GM19238 (cell line): ENCODE measurements around the gene RAB14.
"Not testable (repeated sequence)": the region's sequence is repeated elsewhere in the genome, so short reads cannot be mapped to it uniquely, and the experiment has no call there.

Experiments
- DNase-seq: peaks from one replicate; pipeline ENCODE4 v3.0.0; 2011; ENCODE audit warnings: low spot score; ENCODE audit not compliant: insufficient read length

RAB14 gene

DNA sequence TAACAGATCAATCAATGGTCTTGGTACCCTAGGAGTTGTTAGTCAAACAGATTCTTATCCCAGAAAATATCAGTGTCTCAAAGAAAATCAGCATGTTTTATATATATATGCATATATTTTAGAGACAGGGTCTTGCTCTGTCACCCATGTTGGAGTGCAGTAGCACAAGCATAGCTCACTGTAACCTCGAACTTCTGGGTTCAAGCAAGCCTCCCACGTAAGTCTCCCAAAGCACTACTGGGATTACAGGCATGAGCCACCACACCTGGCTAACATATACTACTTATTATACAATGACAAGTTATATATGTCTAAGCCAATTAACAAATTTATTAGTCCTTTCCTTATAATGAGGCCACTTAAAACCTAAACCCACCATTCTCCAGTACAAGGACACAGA lies 10.4 kb downstream of the RAB14 start:
- no peak for DNase-seq

DNA sequence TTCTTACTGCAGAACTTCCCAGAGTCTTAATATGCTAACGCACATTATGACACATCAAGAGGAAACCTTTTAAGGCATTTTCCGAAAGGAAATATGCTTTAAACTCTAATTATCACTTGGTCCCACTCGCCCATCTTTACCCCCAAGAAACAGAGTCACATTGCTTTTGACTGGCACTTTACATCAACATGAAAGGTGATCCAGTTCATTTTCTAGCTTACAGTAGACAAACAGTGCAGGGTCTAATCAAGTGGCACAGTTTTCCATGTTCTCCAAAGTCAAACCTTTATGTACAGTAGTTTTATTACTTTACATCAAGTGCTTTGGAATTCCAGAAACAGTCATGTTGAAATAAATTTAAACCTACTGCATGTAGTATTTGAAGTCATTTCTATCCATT lies 12.0 kb downstream of the RAB14 start:
- no peak for DNase-seq

DNA sequence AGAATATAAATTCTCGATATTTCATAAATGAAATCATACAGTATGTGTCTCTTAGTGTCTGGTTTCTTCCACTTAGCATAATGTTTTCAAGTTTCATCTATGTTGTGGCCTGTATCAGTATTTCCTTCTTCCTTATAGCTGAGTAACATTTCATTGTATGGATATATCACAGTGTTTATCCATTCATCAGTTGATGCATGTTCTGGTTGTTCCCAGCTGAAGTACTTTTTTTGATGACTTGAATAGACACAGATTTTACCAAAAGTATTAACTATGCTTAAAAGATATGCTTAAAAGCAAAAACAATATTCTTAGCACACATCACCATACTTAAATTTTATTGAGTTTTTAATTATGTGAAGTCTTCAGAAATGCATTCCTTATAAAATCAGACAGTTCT lies 12.7 kb downstream of the RAB14 start:
- DNase-seq, result no peak

DNA sequence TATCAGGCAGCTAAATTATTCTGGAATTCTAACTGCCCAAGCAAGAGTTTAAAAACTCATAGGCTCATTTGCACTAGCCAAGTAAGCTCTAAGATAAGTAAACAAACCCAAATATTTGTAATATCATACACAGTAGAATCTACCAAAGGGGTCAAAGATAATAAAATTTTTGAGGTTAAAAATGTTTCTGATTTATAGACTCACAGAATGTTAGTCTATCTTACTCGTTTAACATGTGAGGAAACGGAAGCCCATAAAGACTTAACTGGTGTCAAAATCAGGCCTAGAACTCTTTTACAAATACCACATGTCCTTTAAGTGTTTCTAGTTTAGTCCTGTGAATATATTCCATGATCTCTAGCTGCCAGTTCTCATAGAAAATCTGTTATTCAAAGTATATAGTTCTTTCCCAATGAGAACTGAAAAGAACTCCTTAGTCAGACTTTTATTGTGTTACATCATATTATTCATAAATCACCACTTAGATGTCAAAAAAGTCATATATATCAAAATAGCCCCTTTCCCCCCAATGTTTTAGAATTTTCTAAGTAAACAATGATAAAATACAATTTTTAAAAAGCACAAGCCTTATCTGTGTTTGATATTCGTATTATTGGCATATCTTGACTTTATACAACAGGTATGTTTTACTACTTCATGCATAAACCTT lies 13.9 kb downstream of the RAB14 start:
- DNase-seq, result no peak

DNA sequence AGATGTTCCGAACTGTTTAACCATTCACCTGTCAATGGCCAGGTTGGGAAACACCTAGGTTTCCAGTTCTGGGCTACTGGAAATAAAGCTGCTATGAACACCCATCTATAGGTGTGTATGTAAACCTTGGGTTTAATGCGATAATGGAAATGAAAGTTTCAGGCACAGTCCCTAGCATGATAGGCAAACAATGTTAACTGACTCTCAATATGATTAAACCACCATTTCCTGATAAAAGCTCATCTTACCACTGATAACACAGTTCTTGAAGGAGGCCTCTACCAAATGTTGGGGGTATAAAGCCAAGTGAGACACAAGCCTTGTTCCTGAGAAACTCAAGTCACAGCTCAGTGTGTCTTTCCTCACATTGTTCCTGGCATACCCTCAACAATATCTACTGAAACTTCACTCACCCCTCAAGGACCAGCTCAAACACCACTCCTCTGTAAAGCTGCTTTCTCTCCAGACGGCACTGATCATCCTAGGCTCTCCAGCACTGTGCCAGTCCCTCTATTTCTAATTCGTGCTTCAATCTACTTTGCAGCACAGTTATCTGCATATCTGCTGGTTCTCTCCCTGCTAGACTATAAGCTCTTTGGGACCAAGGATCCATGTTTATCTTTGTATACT lies 15.8 kb downstream of the RAB14 start:
- DNase-seq, result no peak

DNA sequence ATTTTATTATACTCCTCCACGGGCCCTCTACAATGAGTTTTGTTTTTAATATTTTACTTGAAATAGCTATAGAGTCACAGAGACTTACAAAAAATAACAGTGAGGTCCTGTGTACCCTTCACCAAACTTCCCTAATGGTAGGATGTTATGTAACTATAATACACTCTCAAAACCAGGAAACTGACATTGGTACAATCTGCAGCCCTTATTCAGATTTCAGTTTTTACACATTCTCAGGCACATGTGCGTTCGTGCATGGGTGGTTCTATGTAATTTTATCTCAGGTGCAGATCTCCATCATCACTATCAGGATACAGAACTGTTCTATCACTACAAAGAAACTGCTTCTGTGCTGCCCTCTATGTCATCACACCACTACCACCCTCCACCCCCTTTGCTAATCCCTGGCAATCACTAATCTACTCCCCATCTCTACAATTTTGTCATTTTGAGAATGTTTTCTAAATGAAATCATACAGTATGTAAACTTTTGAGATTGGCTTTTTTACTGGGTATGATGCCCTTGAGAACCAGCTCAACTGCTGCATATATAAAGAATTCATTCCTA lies 16.4 kb downstream of the RAB14 start:
- DNase-seq, result no peak

DNA sequence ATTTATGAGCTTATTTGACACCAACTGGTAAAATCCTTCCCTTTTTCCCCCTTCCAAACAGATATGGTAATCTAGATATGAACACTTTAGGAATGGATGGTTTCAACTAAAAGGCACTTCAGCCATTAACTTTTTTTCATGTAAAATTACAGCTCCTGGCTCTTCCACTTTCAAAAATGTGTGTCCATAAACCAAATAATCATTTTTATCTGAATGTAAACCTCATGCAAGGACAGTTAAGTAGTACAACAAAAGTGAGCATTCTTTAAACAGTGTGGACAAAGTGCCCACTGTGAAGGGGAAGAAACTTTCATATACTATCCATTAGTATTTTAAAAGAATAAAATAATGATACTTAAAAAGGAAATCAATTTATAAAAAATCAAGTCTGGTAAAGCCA lies 17.2 kb downstream of the RAB14 start:
- DNase-seq, result no peak

DNA sequence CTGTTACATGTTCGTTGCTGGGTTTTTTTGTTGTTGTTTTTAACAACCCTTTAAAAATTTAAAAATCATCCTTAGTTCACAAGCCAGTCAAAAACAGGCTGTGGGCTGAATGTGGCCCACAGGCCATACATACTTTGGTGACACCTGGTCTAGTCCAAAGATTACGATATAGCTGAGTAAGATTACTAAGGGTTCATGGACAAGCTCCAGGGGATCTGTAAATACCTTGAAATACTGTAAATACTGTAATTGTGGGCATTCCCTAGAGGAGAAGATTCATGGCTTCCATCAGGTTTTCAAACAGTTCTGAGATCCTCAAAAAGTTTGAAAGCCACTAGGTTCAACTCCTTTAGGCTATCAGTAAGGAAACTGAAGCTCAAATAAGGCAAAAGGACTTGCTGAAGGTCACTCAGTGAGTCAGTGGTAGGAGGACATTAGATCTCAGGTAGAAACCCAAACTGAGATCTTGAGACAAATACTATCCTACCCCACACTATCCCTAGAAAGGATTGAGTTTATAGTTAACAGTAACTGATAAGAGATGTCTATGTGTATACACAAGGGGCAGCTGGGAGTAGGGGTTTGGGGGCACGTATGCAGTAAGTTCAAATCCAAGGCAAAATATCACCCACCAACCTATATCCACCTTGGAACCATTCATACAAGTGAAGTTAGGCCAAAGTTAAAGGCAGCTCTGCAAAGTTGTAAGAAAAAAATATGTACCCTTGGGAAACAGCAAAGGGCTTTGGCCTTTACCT lies 17.8 kb downstream of the RAB14 start:
- no peak for DNase-seq

DNA sequence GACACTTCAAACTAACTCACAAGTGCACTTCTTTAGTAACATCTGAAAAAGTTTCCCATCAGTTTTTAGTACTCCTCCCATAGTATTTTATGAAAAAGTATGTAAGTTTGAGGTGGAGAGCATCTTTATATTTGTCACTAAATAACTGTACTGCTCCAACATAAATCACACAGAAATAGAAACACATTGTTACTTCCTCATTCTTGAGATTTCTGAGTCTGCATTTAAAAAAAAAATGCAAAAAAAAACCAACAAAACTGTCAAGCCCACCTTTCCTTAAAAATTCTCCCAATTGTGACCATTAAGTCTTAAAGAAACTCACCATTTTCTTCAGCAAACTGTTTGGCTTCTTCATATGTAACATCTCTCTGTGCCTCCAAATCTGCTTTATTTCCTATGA lies 18.7 kb downstream of the RAB14 start:
- no peak for DNase-seq

DNA sequence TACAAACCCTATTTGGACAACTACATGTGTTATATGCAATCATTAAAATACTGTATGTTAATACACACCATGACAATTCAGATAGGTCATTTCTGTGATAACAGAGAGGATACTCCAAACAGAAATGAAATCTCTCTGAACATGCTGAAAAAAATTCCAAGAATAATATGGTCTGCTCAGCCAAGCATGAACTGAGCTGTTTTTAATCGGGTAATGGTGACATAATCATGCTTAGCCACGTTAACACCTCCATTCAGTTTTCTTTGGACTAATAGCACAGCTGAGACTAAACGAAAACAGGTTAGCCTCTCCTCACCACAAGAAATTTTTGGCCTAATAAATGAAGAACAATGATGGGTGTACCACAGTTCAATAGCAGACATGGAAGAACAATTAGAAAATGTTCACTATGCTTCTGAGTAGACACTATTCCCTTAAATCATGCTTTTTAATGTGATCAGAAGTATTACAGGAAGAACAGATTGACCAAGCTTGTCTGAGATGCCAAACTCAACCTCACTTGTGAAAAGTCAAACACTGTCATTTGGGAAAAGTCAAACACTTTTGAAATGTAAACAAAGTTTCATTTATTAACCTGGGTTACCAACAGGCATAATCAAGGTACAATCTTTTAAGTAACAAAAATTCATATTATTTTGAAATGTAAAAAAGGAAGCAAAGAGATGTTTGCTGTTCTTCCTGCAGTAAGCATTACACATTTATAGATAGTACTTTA lies 19.4 kb downstream of the RAB14 start:
- no peak for DNase-seq

DNA sequence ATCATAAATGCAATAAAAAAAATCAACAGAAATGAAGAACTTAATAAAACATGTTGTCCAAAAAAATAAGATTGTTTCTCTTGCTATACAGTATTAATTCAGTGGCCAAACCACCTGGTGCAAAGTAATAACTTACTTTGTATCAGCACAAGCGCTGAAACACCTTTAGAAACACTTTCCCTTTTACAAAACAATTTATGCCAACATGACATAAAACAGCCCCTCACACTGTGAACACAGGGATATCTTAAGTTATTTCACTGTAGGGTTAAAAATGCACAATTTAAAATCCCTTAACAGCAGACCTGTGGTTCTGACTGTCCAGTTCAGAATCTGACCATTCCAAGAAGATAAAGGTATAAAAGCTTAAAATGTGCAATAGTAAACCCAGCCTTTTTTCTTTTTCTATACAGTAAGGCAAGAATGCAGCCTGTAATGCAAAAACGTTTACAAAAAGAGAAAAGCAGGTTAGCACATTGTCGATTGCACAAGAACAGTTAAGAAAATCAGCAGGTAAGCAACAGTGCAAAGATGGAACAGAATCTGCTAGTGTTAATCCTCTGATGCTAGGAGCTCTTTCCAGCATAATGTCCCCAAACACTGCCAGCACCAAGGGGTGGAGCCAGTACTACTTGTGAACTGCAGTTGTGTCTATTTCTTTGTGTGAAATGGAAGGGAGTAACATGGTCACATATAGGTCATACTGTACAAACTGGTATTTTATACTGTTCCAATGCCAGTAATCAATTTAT lies 21.6 kb downstream of the RAB14 start:
- no peak for DNase-seq

DNA sequence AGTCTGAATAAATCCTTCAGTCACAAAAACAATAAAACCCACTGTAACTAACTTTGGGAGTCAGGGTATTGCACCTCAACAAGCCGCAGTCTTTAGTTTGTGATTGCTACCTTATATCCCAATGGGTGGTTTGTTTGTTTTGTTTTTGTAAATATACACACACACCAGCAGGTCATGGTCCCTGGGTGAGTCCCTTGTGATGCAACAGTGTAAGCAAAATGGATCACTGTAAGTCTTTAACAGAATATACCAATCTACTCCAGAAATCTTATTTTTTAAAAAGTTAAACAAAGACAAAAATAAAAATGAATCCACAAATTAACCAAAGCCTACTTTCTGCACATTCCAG lies 22.3 kb downstream of the RAB14 start:
- DNase-seq, result not testable (repeated sequence)

DNA sequence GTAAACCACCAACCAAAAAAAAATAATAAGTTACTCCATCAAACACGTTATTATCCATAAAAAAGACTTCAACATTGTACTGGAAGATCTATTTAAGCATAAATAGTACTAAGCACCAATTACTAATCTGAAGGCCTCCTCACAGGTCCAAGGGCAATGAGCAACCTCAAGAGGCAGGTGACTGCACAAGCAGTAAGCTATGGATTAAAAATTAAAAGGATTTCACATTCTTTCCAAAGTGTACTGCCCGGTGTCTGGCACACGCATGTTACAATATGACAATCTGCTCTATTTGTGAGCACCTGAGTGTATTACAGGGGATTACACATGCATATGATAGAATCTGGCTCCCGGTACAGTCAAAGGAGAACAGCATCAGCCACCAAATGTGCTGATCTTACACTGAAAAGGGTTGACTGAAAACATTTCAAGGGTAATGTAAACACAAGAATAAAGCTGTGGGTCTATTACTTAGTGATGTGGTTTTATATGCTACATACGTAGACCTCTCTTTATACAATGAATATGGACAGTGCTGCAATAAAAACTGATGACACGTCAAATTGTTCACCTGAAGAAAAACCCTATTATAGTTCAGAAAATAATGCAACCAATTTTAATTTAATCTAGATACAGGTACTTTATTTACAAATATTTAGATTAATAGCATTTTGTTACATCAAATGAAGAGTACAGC lies 22.8 kb downstream of the RAB14 start:
- DNase-seq, result no peak

DNA sequence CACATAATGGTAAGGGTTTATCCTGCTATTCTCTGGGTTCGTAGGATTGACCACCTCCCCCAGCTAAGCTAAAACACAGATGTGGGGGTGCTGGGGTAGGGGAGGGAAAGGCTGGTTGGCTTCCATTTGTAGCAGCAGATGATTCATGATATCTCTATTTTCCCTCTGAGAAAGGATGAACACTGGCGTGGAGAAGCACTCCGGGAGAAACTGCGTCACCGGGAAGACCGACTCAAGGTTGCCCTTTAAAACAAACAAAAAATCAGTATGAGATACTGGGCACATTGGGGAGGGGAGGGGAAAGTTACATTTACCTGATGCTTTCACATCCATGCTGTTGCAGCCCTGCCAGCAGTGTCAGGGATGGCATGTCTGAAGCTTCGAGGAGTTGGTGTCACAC lies 28.2 kb downstream of the RAB14 start:
- no peak for DNase-seq

DNA sequence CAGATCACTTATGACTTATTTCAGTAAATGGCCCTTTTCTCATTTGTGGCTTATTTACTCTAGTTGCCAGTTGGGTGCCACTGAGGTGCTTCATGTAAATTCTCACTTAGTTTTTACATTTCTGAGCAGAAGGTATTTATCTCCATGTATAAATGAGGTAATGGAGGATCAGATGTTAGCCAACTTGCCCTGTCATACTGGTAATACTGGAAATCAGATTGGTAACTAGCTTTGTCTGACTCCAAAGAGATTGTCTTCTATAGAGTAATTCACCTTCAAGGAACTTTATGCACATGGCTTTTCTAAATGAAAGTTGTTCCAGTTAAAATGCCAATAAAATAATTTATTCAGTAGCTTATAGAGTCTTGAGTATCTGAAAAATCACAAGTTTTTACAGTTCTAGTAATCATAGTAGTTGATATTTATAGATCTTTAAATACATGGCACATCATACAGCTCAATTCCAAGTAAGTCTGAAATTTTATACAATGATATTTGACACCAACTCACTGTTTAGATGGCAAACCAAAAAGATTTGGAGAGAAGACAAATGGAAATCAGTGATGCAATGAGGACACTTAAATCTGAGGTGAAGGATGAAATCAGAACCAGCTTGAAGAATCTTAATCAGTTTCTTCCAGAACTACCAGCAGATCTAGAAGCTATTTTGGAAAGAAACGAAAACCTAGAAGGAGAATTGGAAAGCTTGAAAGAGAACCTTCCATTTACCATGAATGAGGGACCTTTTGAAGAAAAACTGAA lies 28.8 kb downstream of the RAB14 start:
- no peak for DNase-seq

DNA sequence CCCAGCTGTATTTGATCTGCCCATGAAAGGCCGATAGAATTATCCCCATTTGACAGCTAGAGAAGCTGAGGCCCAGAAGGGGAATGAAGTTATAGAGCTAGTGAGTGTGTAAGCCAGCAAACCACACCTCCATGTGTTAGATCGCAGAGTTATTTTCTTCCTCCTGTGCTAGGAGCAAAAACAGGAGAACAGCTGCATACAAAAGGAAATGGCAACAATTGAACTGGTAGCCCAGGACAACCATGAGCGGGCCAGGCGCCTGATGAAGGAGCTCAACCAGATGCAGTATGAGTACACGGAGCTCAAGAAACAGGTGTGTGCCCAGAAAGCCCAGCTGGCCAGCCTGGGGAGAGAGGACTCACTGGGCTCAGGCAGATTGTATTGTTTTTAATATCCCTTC lies 30.4 kb downstream of the RAB14 start:
- no peak for DNase-seq

DNA sequence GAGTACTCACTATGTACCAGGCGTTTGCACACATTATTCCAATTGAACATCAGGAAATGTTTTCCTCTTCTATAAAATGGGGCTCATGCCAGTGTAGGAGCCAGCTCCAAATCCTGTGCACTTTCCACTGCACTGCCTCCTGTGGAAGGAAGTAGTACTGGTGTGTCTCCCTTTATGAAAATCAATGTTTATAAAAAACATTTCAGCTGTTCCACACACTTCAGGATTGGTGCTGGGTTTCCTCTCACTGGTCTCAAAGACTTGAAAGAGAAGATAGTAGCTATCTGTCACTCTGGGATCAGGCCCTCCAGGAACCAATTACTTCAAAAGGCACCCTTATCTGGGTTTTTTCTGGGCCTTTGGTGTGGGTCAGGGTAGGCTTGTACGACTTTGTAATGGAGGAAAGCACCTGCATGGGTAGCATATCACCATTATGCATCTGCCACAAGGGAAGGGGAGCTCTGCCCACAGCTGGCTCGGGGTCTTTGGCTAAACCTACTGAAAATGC lies 32.5 kb downstream of the RAB14 start:
- no peak for DNase-seq

DNA sequence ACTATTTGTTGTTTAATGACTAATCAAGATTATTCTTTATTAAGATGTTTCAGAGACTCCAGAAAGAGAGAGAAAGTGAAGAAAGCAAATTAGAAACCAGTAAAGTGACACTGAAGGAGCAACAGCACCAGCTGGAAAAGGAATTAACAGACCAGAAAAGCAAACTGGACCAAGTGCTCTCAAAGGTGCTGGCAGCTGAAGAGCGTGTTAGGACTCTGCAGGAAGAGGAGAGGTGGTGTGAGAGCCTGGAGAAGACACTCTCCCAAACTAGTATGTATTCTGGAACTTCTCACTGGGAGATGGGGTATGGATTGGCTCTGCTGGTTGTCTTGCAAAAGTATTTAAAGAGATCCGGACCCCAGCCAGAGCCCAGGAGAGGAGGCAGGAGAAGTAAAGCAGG lies 33.6 kb downstream of the RAB14 start:
- no peak for DNase-seq

DNA sequence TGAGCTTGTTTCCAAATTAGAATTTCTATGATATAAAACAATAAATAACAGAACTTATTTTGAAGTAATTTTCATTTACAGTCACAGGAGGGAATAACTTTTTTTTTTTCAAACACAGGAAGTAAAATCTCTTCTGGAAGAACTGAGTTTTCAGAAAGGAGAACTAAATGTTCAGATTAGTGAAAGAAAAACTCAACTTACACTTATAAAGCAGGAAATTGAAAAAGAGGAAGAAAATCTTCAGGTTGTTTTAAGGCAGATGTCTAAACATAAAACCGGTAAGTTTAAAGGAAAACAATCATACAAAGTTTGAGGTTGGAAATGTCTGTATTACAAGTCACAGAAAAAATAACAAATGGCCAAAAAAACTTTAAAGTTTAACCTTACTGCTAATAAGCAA lies 41.6 kb downstream of the RAB14 start:
- DNase-seq, result no peak

DNA sequence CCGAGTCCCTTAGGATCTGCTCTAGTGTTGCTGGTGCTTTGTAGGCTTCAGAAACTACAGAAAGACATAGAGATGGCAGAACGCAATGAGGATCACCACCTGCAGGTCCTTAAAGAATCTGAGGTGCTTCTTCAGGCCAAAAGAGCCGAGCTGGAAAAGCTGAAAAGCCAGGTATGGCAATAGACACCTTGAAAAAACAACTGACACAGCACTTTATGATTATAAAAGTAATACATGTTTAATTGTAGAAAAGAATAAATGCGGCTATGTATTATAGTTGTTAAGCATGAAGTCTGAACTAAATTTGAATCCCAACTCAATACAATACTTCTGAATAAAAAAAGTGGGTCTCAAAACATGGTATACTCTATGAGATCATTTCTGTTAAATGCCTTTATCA lies 43.7 kb downstream of the RAB14 start:
- no peak for DNase-seq
